ENCODE results near the gene DYRK4. TPM values are rescaled to one million over a fixed set of nuclear protein-coding genes. Genes with fewer than 3 reads are reported as not detected.

DYRK4 gene
- total and polyA plus RNA-seq, 2 of the 8 experiments (the other 6 are each of a cell fraction or from before 2014, with no cell fraction given): 10.5 to 11.4 TPM

GRCh38 chr12:4518106-4518728 is 43.8 kb upstream of the DYRK4 start:
- H2BK12ac ChIP-seq (ENCODE audit: low read depth, low read length): no peak overlapping the region
- no peak overlapping the region for H4K91ac ChIP-seq (replicated peaks; ENCODE audit: insufficient read length, low read length)
- H3K14ac ChIP-seq (ENCODE audit: insufficient read length): no peak overlapping the region
- H2BK15ac ChIP-seq (ENCODE audit: low read length): no peak overlapping the region
- no peak for FAIRE-seq
- no peak overlapping the region for H3K4ac ChIP-seq (replicated peaks; ENCODE audit: insufficient read length, low read depth, low read length)
- TF ChIP-seq ATF3 (IDR thresholded peaks at IDR 0.05; ENCODE audit: insufficient read depth, low read depth, low read length): no peak
- no peak for TF ChIP-seq CHD1 (IDR thresholded peaks at IDR 0.05; ENCODE audit: low read depth, low read length)
- TF ChIP-seq E2F6 (IDR thresholded peaks at IDR 0.05): no peak
- H2AFZ ChIP-seq (ENCODE audit: low read length): no peak overlapping the region
- H3K27ac ChIP-seq (ENCODE audit: low read depth, low read length): no peak overlapping the region
- no peak overlapping the region for H2BK5ac ChIP-seq (ENCODE audit: low read depth, low read length)
- H2AK5ac ChIP-seq (ENCODE audit: low read depth, low read length): no peak overlapping the region
- peaks cover 0 to 2% of the 10 kb centered on the region in 2 experiments; a peak in 1 of 4 replicates for H3K9me3 ChIP-seq (ENCODE audit: insufficient read depth in 2 of 2, low read depth in 1 of 2, low read length in 1 of 2)
- H3K36me3 ChIP-seq (ENCODE audit: control insufficient read depth in 2 of 4, insufficient read depth in 4 of 4, low read length in 3 of 4): peaks cover 0 to 6% (median 0%) of the 10 kb centered on the region in 4 experiments; a peak in 2 of 8 replicates
- H2BK120ac ChIP-seq (replicated peaks; ENCODE audit: low read depth, low read length): no peak overlapping the region
- H3K79me2 ChIP-seq (ENCODE audit: control insufficient read depth in 1 of 2, insufficient read depth in 2 of 2, low read length in 2 of 2): no peaks in the 10 kb centered on the region
- ChIA-PET CTCF (ENCODE audit: partially characterized antibody) (interaction anchor here (0.6 to 1.3 kb wide), 2 partner anchors 98 to 196 kb away, joined by 3 read pairs; no protein-coding TSS in a partner anchor), POLR2A (ENCODE audit: partially characterized antibody) (interaction anchor here (0.5 to 0.7 kb wide), 2 partner anchors 13 to 461 kb away, joined by 3 read pairs; no protein-coding TSS in a partner anchor)
- DNase-seq (ENCODE audit: low read depth in 1 of 2, low spot score in 2 of 2): no peak
- H3K4me3 ChIP-seq (ENCODE audit: extremely low read depth in 1 of 4, insufficient read depth in 2 of 4, low read depth in 3 of 4, low read length in 4 of 4): no peak overlapping the region
- H3K79me1 ChIP-seq (ENCODE audit: low read depth, low read length): no peaks in the 10 kb centered on the region
- H4K5ac ChIP-seq (ENCODE audit: insufficient read length, low read depth, low read length): no peak overlapping the region
- H3K4me2 ChIP-seq (ENCODE audit: insufficient read depth in 1 of 2, low read depth in 2 of 2, low read length in 2 of 2): no peak overlapping the region
- H4K8ac ChIP-seq (ENCODE audit: extremely low read depth, insufficient read depth, low read length): no peak overlapping the region; the same call in 1 of the 2 replicates
- no peaks in the 10 kb centered on the region for H3K4me1 ChIP-seq (replicated peaks in 1 of 4; ENCODE audit: control insufficient read depth in 3 of 4, insufficient read depth in 4 of 4, low read length in 3 of 4)
- H4K20me1 ChIP-seq (replicated peaks in 1 of 2; ENCODE audit: control insufficient read depth in 1 of 2, insufficient read depth in 2 of 2, low read length in 2 of 2): no peaks in the 10 kb centered on the region
- no peak overlapping the region for H2BK20ac ChIP-seq (ENCODE audit: low read length)
- no peak overlapping the region for H3K23ac ChIP-seq (ENCODE audit: insufficient read length)
- no peak overlapping the region for H3K56ac ChIP-seq (replicated peaks; ENCODE audit: insufficient read length, low read depth, low read length)
- H3K9ac ChIP-seq (replicated peaks in 1 of 4; ENCODE audit: extremely low read depth in 1 of 4, low read depth in 3 of 4, low read length in 3 of 4): no peak overlapping the region
- no peaks in the 10 kb centered on the region for H3K27me3 ChIP-seq (replicated peaks in 1 of 4; ENCODE audit: control insufficient read depth in 3 of 4, extremely low read depth in 1 of 4, insufficient read depth in 3 of 4, low read length in 3 of 4)
- no peak overlapping the region for H3K18ac ChIP-seq (ENCODE audit: extremely low read depth, low read length)
- no peaks in the 10 kb centered on the region for H3K23me2 ChIP-seq (ENCODE audit: low read depth, low read length)
- 93% methylated on average over 5 of the region's 5 CpGs; no CpG with 5 or more reads in 1 of the 2 experiments for WGBS, 2 experiments (ENCODE audit: extremely low coverage in 1 of 2, insufficient coverage in 1 of 2, insufficient read length in 1 of 2, insufficient replicate concordance in 2 of 2, low coverage in 1 of 2, low lambda C conversion rate in 2 of 2, missing lambda C conversion rate in 1 of 2)

All from H1 (cell line).